ENCODE data around the gene FARP1. TPM values are rescaled to one million over a fixed set of nuclear protein-coding genes. Genes with fewer than 3 reads are reported as not detected.

The FARP1 gene
- total RNA-seq, 1 donor from 2014 or later = 17.7 TPM

DNA sequence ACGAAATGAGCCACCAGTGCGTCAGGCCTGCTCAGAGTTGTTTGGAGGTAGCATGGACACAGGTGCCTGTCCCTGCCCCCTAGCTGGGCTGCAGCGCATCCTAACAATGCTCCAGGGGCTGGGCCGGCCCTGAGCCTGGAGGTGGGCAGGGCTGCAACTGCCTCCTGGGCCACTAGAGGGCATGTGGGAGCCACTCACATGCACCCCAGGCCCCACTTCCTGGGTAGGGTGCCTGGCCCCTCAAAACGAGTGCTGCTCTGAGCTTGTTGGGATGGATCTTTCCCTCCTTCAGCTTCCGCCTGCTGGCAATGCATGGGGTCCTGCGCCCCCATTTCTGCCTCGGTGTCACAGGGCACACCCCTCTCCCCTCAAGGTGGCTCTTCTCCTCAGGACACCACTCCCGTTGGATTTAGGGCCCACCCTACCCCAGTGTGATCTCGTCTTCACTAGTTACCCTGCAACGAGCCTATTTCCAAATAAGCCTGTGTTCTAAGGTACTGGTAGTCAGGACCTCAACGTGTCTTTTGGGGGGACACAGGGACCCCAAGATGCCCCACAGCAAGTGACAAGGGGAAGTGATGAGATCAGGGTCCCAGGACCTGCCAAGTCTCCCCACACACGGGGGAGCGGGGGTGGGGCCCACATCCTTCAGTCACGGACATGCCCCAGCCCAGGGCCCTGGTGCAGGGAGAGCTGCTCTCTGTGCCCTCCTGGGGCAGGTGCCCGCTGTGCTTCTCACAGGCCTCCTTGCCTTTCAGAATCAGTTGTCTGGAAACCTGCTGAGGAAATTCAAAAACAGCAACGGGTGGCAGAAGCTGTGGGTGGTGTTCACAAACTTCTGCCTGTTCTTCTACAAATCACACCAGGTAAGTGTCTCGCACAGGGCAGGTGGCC is 302.7 kb downstream of the FARP1 start:
- peak overlapping the region; percentile 79 for H3K27ac ChIP-seq
- H3K36me3 ChIP-seq = peaks cover 0 to 15% of the 10 kb centered on the region in 2 donors
- intact Hi-C loops (cut with DNase I) = loop anchor here (10.0 kb wide), 1 partner anchor 301 kb away; the partner anchor contains the start of gene FARP1
- no peaks in the 10 kb centered on the region for H3K9me3 ChIP-seq
- no peak overlapping the region for H3K4me3 ChIP-seq
- H3K27me3 ChIP-seq = no peaks in the 10 kb centered on the region
- H3K4me1 ChIP-seq = peaks cover 32% of the 10 kb centered on the region
- TF ChIP-seq POLR2AphosphoS5 (IDR thresholded peaks at IDR 0.05; ENCODE audit: insufficient read depth in 1 of 2, low read depth in 1 of 2) (peak in 1 of 2 donors; percentile 57), POLR2A (IDR thresholded peaks at IDR 0.05) (no peak)
- TF ChIP-seq, protein P1, sequence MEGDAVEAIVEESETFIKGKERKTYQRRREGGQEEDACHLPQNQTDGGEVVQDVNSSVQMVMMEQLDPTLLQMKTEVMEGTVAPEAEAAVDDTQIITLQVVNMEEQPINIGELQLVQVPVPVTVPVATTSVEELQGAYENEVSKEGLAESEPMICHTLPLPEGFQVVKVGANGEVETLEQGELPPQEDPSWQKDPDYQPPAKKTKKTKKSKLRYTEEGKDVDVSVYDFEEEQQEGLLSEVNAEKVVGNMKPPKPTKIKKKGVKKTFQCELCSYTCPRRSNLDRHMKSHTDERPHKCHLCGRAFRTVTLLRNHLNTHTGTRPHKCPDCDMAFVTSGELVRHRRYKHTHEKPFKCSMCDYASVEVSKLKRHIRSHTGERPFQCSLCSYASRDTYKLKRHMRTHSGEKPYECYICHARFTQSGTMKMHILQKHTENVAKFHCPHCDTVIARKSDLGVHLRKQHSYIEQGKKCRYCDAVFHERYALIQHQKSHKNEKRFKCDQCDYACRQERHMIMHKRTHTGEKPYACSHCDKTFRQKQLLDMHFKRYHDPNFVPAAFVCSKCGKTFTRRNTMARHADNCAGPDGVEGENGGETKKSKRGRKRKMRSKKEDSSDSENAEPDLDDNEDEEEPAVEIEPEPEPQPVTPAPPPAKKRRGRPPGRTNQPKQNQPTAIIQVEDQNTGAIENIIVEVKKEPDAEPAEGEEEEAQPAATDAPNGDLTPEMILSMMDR (IDR thresholded peaks at IDR 0.05) = peak; percentile 90 to 99 (median 95)
- no peak for DNase-seq (ENCODE audit: extremely low spot score in 2 of 2)

DNA sequence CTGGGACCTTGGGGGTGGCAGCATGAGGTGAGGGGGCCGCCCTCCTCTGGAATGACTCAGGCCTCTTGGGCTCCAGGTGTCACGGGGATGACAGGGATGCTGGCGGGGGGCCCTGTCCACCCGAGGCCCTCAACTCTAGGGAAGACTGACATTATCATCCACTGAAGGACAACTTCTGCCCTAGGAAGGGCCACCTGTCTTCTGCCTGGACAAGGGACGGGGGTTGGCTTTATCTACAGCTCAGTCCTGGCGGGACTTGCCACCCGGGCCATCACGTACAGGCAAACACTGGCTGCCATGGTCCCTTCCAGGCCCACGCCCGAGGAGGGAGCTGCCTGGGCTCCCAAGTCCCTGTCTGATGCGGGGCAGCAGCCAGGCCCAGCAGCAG is 303.3 kb downstream of the FARP1 start:
- H3K36me3 ChIP-seq = peaks cover 0 to 14% of the 10 kb centered on the region in 2 donors

DNA sequence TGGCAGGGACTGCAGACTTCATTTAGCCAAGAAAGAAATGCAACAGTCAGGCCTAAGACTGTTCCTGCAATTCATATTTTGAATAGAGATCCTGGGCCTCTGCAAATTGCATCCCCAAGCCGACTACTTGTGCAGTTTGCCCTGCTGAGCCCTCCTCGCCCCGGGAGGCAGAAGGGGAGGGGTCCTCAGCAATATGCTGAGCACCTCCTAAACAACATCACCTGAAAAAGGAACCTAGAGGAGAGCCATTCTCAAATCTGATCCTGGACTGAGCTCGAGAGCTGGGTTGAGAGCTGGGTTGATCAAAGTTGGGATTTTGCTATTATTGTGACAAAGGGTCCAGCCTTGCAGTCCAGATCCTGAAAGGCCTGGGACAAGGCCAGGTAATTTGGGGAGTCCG is 304.2 kb downstream of the FARP1 start:
- DNase-seq (ENCODE audit: extremely low spot score in 2 of 2) = no peak
- no peaks in the 10 kb centered on the region for H3K27me3 ChIP-seq
- peaks cover 0 to 20% of the 10 kb centered on the region in 2 donors for H3K36me3 ChIP-seq
- TF ChIP-seq POLR2A (IDR thresholded peaks at IDR 0.05) (no peak), POLR2AphosphoS5 (IDR thresholded peaks at IDR 0.05; ENCODE audit: insufficient read depth in 1 of 2, low read depth in 1 of 2) (no peak)
- TF ChIP-seq, protein P1 (IDR thresholded peaks at IDR 0.05) = no peak
- H3K27ac ChIP-seq = peak overlapping the region; percentile 79
- intact Hi-C loops (cut with DNase I) = loop anchor here (10.0 kb wide), 1 partner anchor 302 kb away; the partner anchor contains the start of gene FARP1
- no peaks in the 10 kb centered on the region for H3K9me3 ChIP-seq
- H3K4me1 ChIP-seq = peaks cover 47% of the 10 kb centered on the region
- H3K4me3 ChIP-seq = no peak overlapping the region

More for the DNA sequence above, 303.3 kb downstream of the FARP1 start:
- H3K27ac ChIP-seq = peak overlapping the region; percentile 79
- DNase-seq (ENCODE audit: extremely low spot score in 2 of 2) = no peak
- intact Hi-C loops (cut with DNase I) = loop anchor here (10.0 kb wide), 1 partner anchor 301 kb away; the partner anchor contains the start of gene FARP1
- H3K27me3 ChIP-seq = no peaks in the 10 kb centered on the region
- H3K4me3 ChIP-seq = no peak overlapping the region
- no peaks in the 10 kb centered on the region for H3K9me3 ChIP-seq
- no peak for TF ChIP-seq POLR2A (IDR thresholded peaks at IDR 0.05)
- TF ChIP-seq, protein P1 (IDR thresholded peaks at IDR 0.05) = no peak
- no peak for TF ChIP-seq POLR2AphosphoS5 (IDR thresholded peaks at IDR 0.05; ENCODE audit: insufficient read depth in 1 of 2, low read depth in 1 of 2)
- H3K4me1 ChIP-seq = peaks cover 38% of the 10 kb centered on the region

DNA sequence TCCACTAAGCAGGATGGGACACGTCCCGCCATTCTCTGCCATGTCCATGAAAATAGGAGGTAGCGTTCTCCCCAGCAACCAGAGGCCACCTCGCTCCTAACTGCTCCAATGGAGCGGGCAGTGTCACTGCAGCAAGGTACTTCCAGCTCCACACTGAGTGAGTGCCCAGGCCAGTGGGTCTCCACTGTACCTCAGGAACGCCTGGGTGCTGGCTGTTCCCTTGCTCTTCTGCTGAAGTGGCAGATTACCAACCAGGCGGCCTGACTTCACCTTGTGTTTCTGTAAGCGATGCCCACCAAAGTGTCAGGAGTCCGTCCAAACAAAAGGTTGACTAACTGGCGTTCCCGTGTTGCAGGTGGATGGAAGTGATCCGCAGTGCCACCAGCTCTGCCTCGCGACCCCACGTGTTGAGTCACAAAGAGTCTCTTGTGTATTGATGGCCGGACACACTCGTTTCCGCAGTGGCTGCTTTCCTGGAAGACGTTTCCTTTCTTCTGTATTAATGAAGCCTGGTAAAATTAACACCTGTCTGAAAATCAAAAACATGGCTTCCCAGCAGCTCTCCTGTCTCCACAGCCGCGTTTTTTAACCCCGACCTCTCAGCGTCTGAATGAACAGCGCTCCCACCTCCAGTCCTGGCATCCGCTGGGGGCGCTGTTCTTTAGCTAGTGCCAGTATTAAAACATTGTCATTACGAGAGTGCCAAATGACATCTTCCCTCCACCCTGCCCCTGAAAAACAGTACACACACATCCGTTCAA is 305.2 kb downstream of the FARP1 start:
- peaks cover 56% of the 10 kb centered on the region for H3K4me1 ChIP-seq
- H3K27ac ChIP-seq = no peak overlapping the region
- no peak overlapping the region for H3K4me3 ChIP-seq
- TF ChIP-seq POLR2A (IDR thresholded peaks at IDR 0.05) (no peak), POLR2AphosphoS5 (IDR thresholded peaks at IDR 0.05; ENCODE audit: insufficient read depth in 1 of 2, low read depth in 1 of 2) (peak in 1 of 2 donors; percentile 58)
- TF ChIP-seq, protein P1 (IDR thresholded peaks at IDR 0.05) = peak in 2 of 3 experiments; percentile 27 to 30
- no peak for DNase-seq (ENCODE audit: extremely low spot score in 2 of 2)
- intact Hi-C loops (cut with DNase I) = loop anchor here (10.0 kb wide), 1 partner anchor 303 kb away; the partner anchor contains the start of gene FARP1
- peaks cover 0 to 28% of the 10 kb centered on the region in 2 donors for H3K36me3 ChIP-seq
- no peaks in the 10 kb centered on the region for H3K27me3 ChIP-seq
- H3K9me3 ChIP-seq = no peaks in the 10 kb centered on the region
